Measurements from ENCODE around the gene CENPN. TPM values are rescaled to one million over a fixed set of nuclear protein-coding genes. Genes with fewer than 3 reads are reported as not detected.

Gene CENPN
- polyA plus RNA-seq, 3 donors, result 2.5 to 4.9 (median 4.4) TPM

- H3K27me3 Mint-ChIP-seq (ENCODE audit: low read depth in 3 of 3), result peaks cover 0 to 1% (median 0%) of the 10 kb centered on the region in 3 donors
- H3K4me1 Mint-ChIP-seq, result peaks cover 24% of the 10 kb centered on the region
- peaks cover 6 to 20% of the 10 kb centered on the region in 2 donors for H3K4me1 ChIP-seq (ENCODE audit: control insufficient read depth in 1 of 2, insufficient read depth in 2 of 2, low read length in 2 of 2)
- no peak for TF ChIP-seq CTCF (IDR thresholded peaks at IDR 0.05)
- no peak overlapping the region for H3K4me3 Mint-ChIP-seq
- no peak overlapping the region for H3K4me2 ChIP-seq (replicated peaks; ENCODE audit: extremely low read depth, low read length, poor library complexity, severe bottlenecking)
- no peak overlapping the region for H3K27ac Mint-ChIP-seq
- no peaks in the 10 kb centered on the region for H3K9me3 Mint-ChIP-seq
- peaks cover 79% of the 10 kb centered on the region for H3K79me2 ChIP-seq (ENCODE audit: insufficient read depth, low read length)
- H4K20me1 ChIP-seq (ENCODE audit: insufficient read depth, low read length), result no peaks in the 10 kb centered on the region
- H3K27ac ChIP-seq (ENCODE audit: low read depth in 1 of 2, low read length in 2 of 2), result no peak overlapping the region
- no peak for DNase-seq
- H3K36me3 ChIP-seq (replicated peaks in 1 of 2; ENCODE audit: control insufficient read depth in 1 of 2, insufficient read depth in 2 of 2, low read length in 2 of 2), result peaks cover 12 to 41% of the 10 kb centered on the region in 2 donors
- peaks cover 26 to 39% of the 10 kb centered on the region in 2 donors for H3K36me3 Mint-ChIP-seq
- intact Hi-C loops (cut with micrococcal nuclease), result no loop called here
- no peak overlapping the region for H3K9ac ChIP-seq (ENCODE audit: insufficient read depth, low read length, poor library complexity, severe bottlenecking)
- no peak overlapping the region for H3K4me3 ChIP-seq (replicated peaks in 1 of 3; ENCODE audit: low read depth in 2 of 3, low read length in 3 of 3)
- no peak overlapping the region for H2AFZ ChIP-seq (ENCODE audit: insufficient read depth, low read depth, low read length, poor library complexity, severe bottlenecking)
- H3K27me3 ChIP-seq (ENCODE audit: control insufficient read depth in 2 of 2, insufficient read depth in 2 of 2, low read length in 2 of 2), result no peaks in the 10 kb centered on the region
- H3K9me3 ChIP-seq (replicated peaks in 1 of 2; ENCODE audit: control insufficient read depth in 1 of 2, insufficient read depth in 1 of 2, low read length in 2 of 2), result no peaks in the 10 kb centered on the region
Observed at GRCh38 chr16:80994451-80994850, 12.6 kb upstream of the CENPN start.

GRCh38 chr16:80996688-80997138, 10.3 kb upstream of the CENPN start:
- no peaks in the 10 kb centered on the region for H3K9me3 Mint-ChIP-seq
- peak overlapping the region; percentile 77 to 97 for H3K4me3 Mint-ChIP-seq
- Histone ChIP-seq H3K36me3 (replicated peaks in 1 of 2; ENCODE audit: control insufficient read depth in 1 of 2, insufficient read depth in 2 of 2, low read length in 2 of 2) (peaks cover 5 to 20% of the 10 kb centered on the region in 2 donors), H2AFZ (ENCODE audit: insufficient read depth, low read depth, low read length, poor library complexity, severe bottlenecking) (peak overlapping the region; percentile 65), H3K9ac (ENCODE audit: insufficient read depth, low read length, poor library complexity, severe bottlenecking) (peak overlapping the region; percentile 58), H4K20me1 (ENCODE audit: insufficient read depth, low read length) (no peaks in the 10 kb centered on the region), H3K27ac (ENCODE audit: low read depth in 1 of 2, low read length in 2 of 2) (peak overlapping the region in 1 of 2 donors; percentile 80), H3K9me3 (replicated peaks in 1 of 2; ENCODE audit: control insufficient read depth in 1 of 2, insufficient read depth in 1 of 2, low read length in 2 of 2) (no peaks in the 10 kb centered on the region), H3K4me2 (replicated peaks; ENCODE audit: extremely low read depth, low read length, poor library complexity, severe bottlenecking) (peak overlapping the region; percentile 85), H3K27me3 (ENCODE audit: control insufficient read depth in 2 of 2, insufficient read depth in 2 of 2, low read length in 2 of 2) (no peaks in the 10 kb centered on the region), H3K4me3 (replicated peaks in 1 of 3; ENCODE audit: low read depth in 2 of 3, low read length in 3 of 3) (peak overlapping the region; percentile 52 to 90 (median 81)), H3K4me1 (ENCODE audit: control insufficient read depth in 1 of 2, insufficient read depth in 2 of 2, low read length in 2 of 2) (peaks cover 6 to 20% of the 10 kb centered on the region in 2 donors), H3K79me2 (ENCODE audit: insufficient read depth, low read length) (peaks cover 92% of the 10 kb centered on the region)
- DNase-seq, result no peak
- no CpG with 5 or more reads among the region's 4 CpGs for WGBS (ENCODE audit: insufficient coverage)
- no peak for TF ChIP-seq CTCF (IDR thresholded peaks at IDR 0.05)
- H3K27me3 Mint-ChIP-seq (ENCODE audit: low read depth in 3 of 3), result peaks cover 0 to 1% (median 0%) of the 10 kb centered on the region in 3 donors
- H3K4me1 Mint-ChIP-seq, result peaks cover 24% of the 10 kb centered on the region
- intact Hi-C loops (cut with micrococcal nuclease), result no loop called here
- H3K27ac Mint-ChIP-seq, result peak overlapping the region in 5 of 7 donors; percentile 67 to 90 (median 84)
- peaks cover 10 to 18% of the 10 kb centered on the region in 2 donors for H3K36me3 Mint-ChIP-seq

Measured in CD14-positive monocyte (primary cell).